ENCODE data around the gene ACYP2.
A peak's percentile ranks its signal among the peaks of the same experiment; 100 is the strongest.

Gene ACYP2

GRCh38 chr2:54161660-54162424 is 46.4 kb downstream of the ACYP2 start:
- no peak for DNase-seq

GRCh38 chr2:54164106-54164505 is 48.7 kb downstream of the ACYP2 start:
- no peak for DNase-seq

- DNase-seq, result no peak
Observed at GRCh38 chr2:54166121-54166773, 50.8 kb downstream of the ACYP2 start.

GRCh38 chr2:54176577-54176976 is 61.2 kb downstream of the ACYP2 start:
- DNase-seq, result peak; percentile 69

GRCh38 chr2:54183281-54183680 is 67.9 kb downstream of the ACYP2 start:
- no peak for DNase-seq

- DNase-seq, result no peak
Observed at GRCh38 chr2:54183972-54184371, 68.6 kb downstream of the ACYP2 start.

- no peak for DNase-seq
Observed at GRCh38 chr2:54185105-54185504, 69.7 kb downstream of the ACYP2 start.

GRCh38 chr2:54187331-54187730 is 71.9 kb downstream of the ACYP2 start:
- DNase-seq, result no peak

GRCh38 chr2:54189539-54189938 is 74.1 kb downstream of the ACYP2 start:
- no peak for DNase-seq

GRCh38 chr2:54191361-54192135 is 76.1 kb downstream of the ACYP2 start:
- DNase-seq, result no peak

- no peak for DNase-seq
Observed at GRCh38 chr2:54194761-54195750, 79.6 kb downstream of the ACYP2 start.

- no peak for DNase-seq
Observed at GRCh38 chr2:54196646-54197045, 81.2 kb downstream of the ACYP2 start.

- no peak for DNase-seq
Observed at GRCh38 chr2:54204476-54204875, 89.1 kb downstream of the ACYP2 start.

- peak; percentile 55 for DNase-seq
Observed at GRCh38 chr2:54206596-54206995, 91.2 kb downstream of the ACYP2 start.

- peak; percentile 17 for DNase-seq
Observed at GRCh38 chr2:54207666-54208195, 92.3 kb downstream of the ACYP2 start.

GRCh38 chr2:54208364-54209240 is 93.2 kb downstream of the ACYP2 start:
- DNase-seq, result peak; percentile 22

- no peak for DNase-seq
Observed at GRCh38 chr2:54209379-54209778, 94.0 kb downstream of the ACYP2 start.

GRCh38 chr2:54212456-54212855 is 97.0 kb downstream of the ACYP2 start:
- DNase-seq, result peak; percentile 26

GRCh38 chr2:54213082-54213481 is 97.7 kb downstream of the ACYP2 start:
- DNase-seq, result no peak

- DNase-seq, result no peak
Observed at GRCh38 chr2:54224997-54225396, 109.6 kb downstream of the ACYP2 start.

- DNase-seq, result no peak
Observed at GRCh38 chr2:54226260-54226659, 110.8 kb downstream of the ACYP2 start.
